Neural progenitor cell (in vitro differentiated cells): ENCODE measurements around the gene HOXD11. TPM values are rescaled to one million over a fixed set of nuclear protein-coding genes. Genes with fewer than 3 reads are reported as not detected.

Source experiments
- DNase-seq: peaks from one replicate; pipeline ENCODE4 v3.0.0-alpha.2; 2016; ENCODE audit warnings: low spot score
- H2AFZ ChIP-seq: fragments of 200-600 bp; sonication (generic); replicated peaks from 2 replicates; pipeline ENCODE4 v1.6.1; 2016; ENCODE audit warnings: antibody characterized with exemption
- H3F3A ChIP-seq: fragments of 200-600 bp; sonication (generic); 2 replicates; pipeline ENCODE4 v1.6.1; 2016; ENCODE audit warnings: antibody characterized with exemption, low read depth
- H3K27ac ChIP-seq: fragments of 200-600 bp; sonication (generic); 2 replicates; pipeline ENCODE4 v1.5.1; 2016; ENCODE audit warnings: mild to moderate bottlenecking
- H3K27me3 ChIP-seq: fragments of 200-600 bp; sonication (generic); 2 replicates; pipeline ENCODE4 v1.6.1; 2016; ENCODE audit warnings: mild to moderate bottlenecking, moderate library complexity
- H3K36me3 ChIP-seq: fragments of 200-600 bp; sonication (generic); 2 replicates; pipeline ENCODE4 v1.5.1; 2016
- H3K4me1 ChIP-seq: fragments of 200-600 bp; sonication (generic); 2 replicates; pipeline ENCODE4 v1.6.1; 2016; ENCODE audit warnings: mixed run types
- H3K4me2 ChIP-seq: fragments of 200-600 bp; sonication (generic); 2 replicates; pipeline ENCODE4 v1.6.1; 2016
- H3K4me3 ChIP-seq: fragments of 200-600 bp; sonication (generic); 2 replicates; pipeline ENCODE4 v1.5.1; 2016
- H3K79me2 ChIP-seq: fragments of 200-600 bp; sonication (generic); 2 replicates; pipeline ENCODE4 v1.6.1; 2016; ENCODE audit warnings: low read depth
- H3K9ac ChIP-seq: fragments of 200-600 bp; sonication (generic); 2 replicates; pipeline ENCODE4 v1.6.1; 2016
- H3K9me3 ChIP-seq: fragments of 200-600 bp; sonication (generic); 2 replicates; pipeline ENCODE4 v1.5.1; 2016; ENCODE audit warnings: low read depth
- H4K20me1 ChIP-seq: fragments of 200-600 bp; sonication (generic); 2 replicates; pipeline ENCODE4 v1.6.1; 2016; ENCODE audit warnings: low read depth
- H3K27ac Mint-ChIP-seq: 3 replicates; pipeline ENCODE4 v1.8.0; 2021; ENCODE audit warnings: mixed read lengths
- H3K27me3 Mint-ChIP-seq: 2 replicates; pipeline ENCODE4 v1.8.0; 2022; ENCODE audit warnings: low read depth, mild to moderate bottlenecking, inconsistent platforms, moderate library complexity, mixed read lengths; ENCODE audit not compliant: insufficient read depth
- H3K36me3 Mint-ChIP-seq: 3 replicates; pipeline ENCODE4 v1.8.0; 2021; ENCODE audit warnings: mixed read lengths
- H3K4me1 Mint-ChIP-seq: 3 replicates; pipeline ENCODE4 v1.8.0; 2021; ENCODE audit warnings: mixed read lengths
- H3K4me3 Mint-ChIP-seq: 3 replicates; pipeline ENCODE4 v1.8.0; 2021; ENCODE audit warnings: mild to moderate bottlenecking, moderate library complexity, mixed read lengths
- H3K9me3 Mint-ChIP-seq: 3 replicates; pipeline ENCODE4 v1.8.0; 2020; ENCODE audit warnings: mixed read lengths
- CTCF ChIP-seq: fragments of 200-600 bp; sonication (generic); IDR thresholded peaks from 2 replicates; pipeline ENCODE4 v1.5.1; 2017; ENCODE audit warnings: antibody characterized with exemption, mild to moderate bottlenecking
- EZH2 ChIP-seq: fragments of 200-600 bp; sonication (generic); IDR thresholded peaks from 2 replicates; pipeline ENCODE4 v1.6.1; 2017; ENCODE audit warnings: antibody characterized with exemption, mild to moderate bottlenecking, moderate library complexity
- EZH2phosphoT487 ChIP-seq: fragments of 200-600 bp; sonication (generic); IDR thresholded peaks from 2 replicates; pipeline ENCODE4 v1.6.1; 2017; ENCODE audit warnings: antibody characterized with exemption
- total RNA-seq: library from RNA; depleted of rRNA; stranded (reverse); fragments of >200 nt; gene quantifications from 2 replicates; pipeline ENCODE4 v1.2.3, GENCODE V29; 2015; ENCODE audit warnings: low replicate concordance

Gene HOXD11
- total RNA-seq, 1 donor from 2014 or later, result not detected

- peaks cover 96% of the 10 kb centered on the region for H4K20me1 ChIP-seq
- H3K79me2 ChIP-seq, result no peaks in the 10 kb centered on the region
- Mint-ChIP-seq H3K36me3 (no peaks in the 10 kb centered on the region), H3K27me3 (peaks cover 98% of the 10 kb centered on the region), H3K4me3 (no peak within 1 kb of the TSS), H3K9me3 (peaks cover 6% of the 10 kb centered on the region), H3K27ac (no peak within 1 kb of the TSS), H3K4me1 (no peaks in the 10 kb centered on the region)
- peak; percentile 27 for DNase-seq
- no peak within 1 kb of the TSS for H2AFZ ChIP-seq
- TF ChIP-seq CTCF, result no peak
- peak; percentile 99 for TF ChIP-seq EZH2
- peak; percentile 93 for TF ChIP-seq EZH2phosphoT487
- H3K27ac ChIP-seq, result no peak within 1 kb of the TSS
- H3F3A ChIP-seq, result no peaks in the 10 kb centered on the region
- H3K4me2 ChIP-seq, result peak within 1 kb of the TSS; percentile 11
- H3K9me3 ChIP-seq, result no peaks in the 10 kb centered on the region
- no peak within 1 kb of the TSS for H3K9ac ChIP-seq
- H3K27me3 ChIP-seq, result peaks cover 100% of the 10 kb centered on the region
- H3K4me3 ChIP-seq, result no peak within 1 kb of the TSS
- no peaks in the 10 kb centered on the region for H3K36me3 ChIP-seq
- no peaks in the 10 kb centered on the region for H3K4me1 ChIP-seq
Measured at GRCh38 chr2:176151442-176152287, 44.6 kb downstream of the HOXD11 start, which contains the start of gene HOXD4. TSS of gene HOXD4 (plus strand) at chr2:176151550. CDS start at chr2:176151634, 84 bp downstream.

GRCh38 chr2:176152350-176153181 is 45.5 kb downstream of the HOXD11 start:
- no peak overlapping the region for H3K27ac Mint-ChIP-seq
- no peak overlapping the region for H3K4me3 ChIP-seq
- H3K4me1 ChIP-seq, result no peaks in the 10 kb centered on the region
- no peak overlapping the region for H3K27ac ChIP-seq
- no peak overlapping the region for H3K4me3 Mint-ChIP-seq
- peaks cover 96% of the 10 kb centered on the region for H4K20me1 ChIP-seq
- H3K27me3 Mint-ChIP-seq, result peaks cover 94% of the 10 kb centered on the region
- H3K79me2 ChIP-seq, result no peaks in the 10 kb centered on the region
- H3K4me2 ChIP-seq, result no peak overlapping the region
- no peak overlapping the region for H3K9ac ChIP-seq
- H3K36me3 Mint-ChIP-seq, result no peaks in the 10 kb centered on the region
- H3K9me3 Mint-ChIP-seq, result peaks cover 7% of the 10 kb centered on the region
- no peaks in the 10 kb centered on the region for H3K36me3 ChIP-seq
- no peak overlapping the region for H2AFZ ChIP-seq
- H3K9me3 ChIP-seq, result no peaks in the 10 kb centered on the region
- no peaks in the 10 kb centered on the region for H3F3A ChIP-seq
- H3K4me1 Mint-ChIP-seq, result peaks cover 2% of the 10 kb centered on the region
- peaks cover 100% of the 10 kb centered on the region for H3K27me3 ChIP-seq
- DNase-seq, result no peak
- TF ChIP-seq EZH2phosphoT487 (peak; percentile 84), CTCF (no peak), EZH2 (peak; percentile 74)

GRCh38 chr2:176154576-176155252 is 47.6 kb downstream of the HOXD11 start:
- Mint-ChIP-seq H3K4me3 (no peak overlapping the region), H3K9me3 (peaks cover 7% of the 10 kb centered on the region), H3K27me3 (peaks cover 92% of the 10 kb centered on the region), H3K36me3 (no peaks in the 10 kb centered on the region), H3K4me1 (peaks cover 9% of the 10 kb centered on the region), H3K27ac (no peak overlapping the region)
- peaks cover 100% of the 10 kb centered on the region for H3K27me3 ChIP-seq
- DNase-seq, result peak; percentile 36
- H3F3A ChIP-seq, result no peaks in the 10 kb centered on the region
- no peaks in the 10 kb centered on the region for H3K36me3 ChIP-seq
- H3K4me1 ChIP-seq, result no peaks in the 10 kb centered on the region
- no peak overlapping the region for H3K27ac ChIP-seq
- no peak overlapping the region for H2AFZ ChIP-seq
- no peak overlapping the region for H3K4me3 ChIP-seq
- no peaks in the 10 kb centered on the region for H3K79me2 ChIP-seq
- H4K20me1 ChIP-seq, result peaks cover 96% of the 10 kb centered on the region
- no peak overlapping the region for H3K9ac ChIP-seq
- H3K9me3 ChIP-seq, result no peaks in the 10 kb centered on the region
- H3K4me2 ChIP-seq, result no peak overlapping the region
- TF ChIP-seq EZH2phosphoT487 (no peak), CTCF (no peak), EZH2 (no peak)
